ENCODE measurements around the gene CSTF2.
"Not testable (repeated sequence)": the region's sequence is repeated elsewhere in the genome, so short reads cannot be mapped to it uniquely, and the experiment has no call there.

CSTF2 gene, protein sequence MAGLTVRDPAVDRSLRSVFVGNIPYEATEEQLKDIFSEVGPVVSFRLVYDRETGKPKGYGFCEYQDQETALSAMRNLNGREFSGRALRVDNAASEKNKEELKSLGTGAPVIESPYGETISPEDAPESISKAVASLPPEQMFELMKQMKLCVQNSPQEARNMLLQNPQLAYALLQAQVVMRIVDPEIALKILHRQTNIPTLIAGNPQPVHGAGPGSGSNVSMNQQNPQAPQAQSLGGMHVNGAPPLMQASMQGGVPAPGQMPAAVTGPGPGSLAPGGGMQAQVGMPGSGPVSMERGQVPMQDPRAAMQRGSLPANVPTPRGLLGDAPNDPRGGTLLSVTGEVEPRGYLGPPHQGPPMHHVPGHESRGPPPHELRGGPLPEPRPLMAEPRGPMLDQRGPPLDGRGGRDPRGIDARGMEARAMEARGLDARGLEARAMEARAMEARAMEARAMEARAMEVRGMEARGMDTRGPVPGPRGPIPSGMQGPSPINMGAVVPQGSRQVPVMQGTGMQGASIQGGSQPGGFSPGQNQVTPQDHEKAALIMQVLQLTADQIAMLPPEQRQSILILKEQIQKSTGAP

DNA sequence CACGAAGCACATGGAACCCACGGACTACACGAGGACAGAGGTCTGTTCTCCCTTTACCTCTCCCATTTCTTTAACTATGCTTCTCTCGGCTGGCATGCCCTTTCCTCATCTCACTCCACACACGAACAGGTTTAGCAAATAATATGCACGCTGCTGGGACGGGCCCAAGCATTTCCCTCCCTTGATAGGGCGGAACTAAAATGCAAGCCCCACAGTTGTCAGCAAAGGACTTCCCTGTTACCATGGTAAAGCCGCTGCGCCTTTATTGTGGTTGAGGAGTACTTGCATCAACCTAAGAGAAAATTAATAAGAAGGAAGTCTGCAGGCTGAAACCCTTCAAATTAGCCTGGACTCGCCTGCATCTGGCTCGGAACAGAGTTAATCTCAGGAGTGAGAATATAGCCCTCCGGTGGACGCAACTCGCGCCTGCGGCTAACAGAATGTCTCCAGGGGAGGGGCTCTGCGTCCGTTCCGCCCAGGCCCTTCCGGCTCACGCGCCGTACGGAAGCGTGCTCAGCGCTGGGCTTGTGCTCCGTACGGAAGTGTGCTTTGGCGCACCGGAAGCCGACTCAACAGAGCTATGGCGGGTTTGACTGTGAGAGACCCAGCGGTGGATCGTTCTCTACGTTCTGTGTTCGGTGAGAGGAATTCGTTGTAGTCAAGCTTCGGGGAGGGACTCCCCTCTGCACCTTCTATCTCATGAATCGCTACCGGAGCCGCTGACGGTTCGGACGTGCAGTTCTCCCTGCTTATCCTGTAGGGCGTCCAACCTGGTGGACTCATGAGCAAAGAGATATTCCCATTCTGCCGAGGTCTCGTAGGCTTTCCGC, at the start of gene CSTF2:
CSTF2 (plus strand) TSS at position 555 of the 830 bp plus-strand sequence; CDS start at position 581, 26 bp downstream.
- DNase-seq (ENCODE audit: low read depth) = peak; percentile 86

DNA sequence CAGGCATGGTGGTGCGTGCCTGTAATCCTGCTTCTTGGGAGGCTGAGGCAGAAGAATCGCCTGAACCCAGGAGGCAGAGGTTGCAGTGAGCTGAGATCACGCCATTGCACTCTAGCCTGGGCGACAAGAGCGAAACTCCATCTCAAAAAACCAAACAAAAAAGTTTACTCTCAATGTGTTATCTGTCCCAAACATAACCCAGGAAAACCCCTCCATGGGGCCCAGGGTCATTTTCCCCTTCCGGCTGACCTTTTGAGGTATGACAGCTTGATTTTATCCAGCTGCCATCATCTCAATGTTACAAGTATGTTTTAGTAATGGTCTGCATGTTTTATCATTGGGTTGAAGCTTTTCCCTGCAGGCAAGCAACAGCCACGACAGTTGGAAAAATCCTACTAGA, 23.8 kb upstream of the CSTF2 start:
- not testable (repeated sequence) for DNase-seq (ENCODE audit: low read depth)

DNA sequence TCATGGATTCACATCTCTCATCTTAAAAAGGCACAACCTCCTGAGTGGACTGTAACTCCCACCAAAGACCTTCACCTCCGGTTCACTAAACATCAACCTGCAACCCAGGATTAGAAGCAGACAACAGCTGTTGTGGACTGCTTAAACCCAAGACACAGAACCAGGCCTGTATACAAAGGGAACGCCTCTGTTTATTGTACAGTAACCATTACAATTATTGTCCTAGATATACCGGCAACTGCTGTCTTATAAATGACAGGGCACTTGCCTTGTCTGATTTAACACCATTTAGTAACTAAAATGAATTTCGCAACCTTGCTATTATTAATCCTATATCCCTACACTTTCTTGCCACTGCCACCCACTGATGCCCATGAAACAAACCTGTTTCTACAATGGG, 22.8 kb upstream of the CSTF2 start:
- DNase-seq (ENCODE audit: low read depth) = no peak

- DNase-seq (ENCODE audit: low read depth) = no peak
These were observed 21.5 kb upstream of the CSTF2 start for GRCh38 chrX:100798484-100799214.

DNA sequence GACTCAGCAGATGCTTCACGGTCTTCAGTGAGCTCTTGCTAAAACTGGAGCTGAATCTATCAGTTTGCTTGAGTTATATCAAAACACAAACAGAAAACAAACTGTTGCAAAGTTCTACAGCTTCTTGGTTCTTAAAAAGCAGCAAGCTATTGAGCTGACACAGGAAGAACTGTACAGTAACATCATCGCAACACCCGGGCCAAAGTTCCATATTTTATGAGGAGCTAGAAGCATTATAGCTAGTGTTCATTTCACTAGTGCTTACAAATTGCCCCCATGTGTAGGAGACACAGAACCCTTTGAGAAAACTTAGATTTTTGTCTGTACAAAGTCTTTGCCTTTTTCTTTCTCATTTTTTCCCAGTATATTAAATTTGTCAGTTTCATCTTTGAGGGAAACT, 17.3 kb upstream of the CSTF2 start:
- DNase-seq (ENCODE audit: low read depth) = no peak

DNA sequence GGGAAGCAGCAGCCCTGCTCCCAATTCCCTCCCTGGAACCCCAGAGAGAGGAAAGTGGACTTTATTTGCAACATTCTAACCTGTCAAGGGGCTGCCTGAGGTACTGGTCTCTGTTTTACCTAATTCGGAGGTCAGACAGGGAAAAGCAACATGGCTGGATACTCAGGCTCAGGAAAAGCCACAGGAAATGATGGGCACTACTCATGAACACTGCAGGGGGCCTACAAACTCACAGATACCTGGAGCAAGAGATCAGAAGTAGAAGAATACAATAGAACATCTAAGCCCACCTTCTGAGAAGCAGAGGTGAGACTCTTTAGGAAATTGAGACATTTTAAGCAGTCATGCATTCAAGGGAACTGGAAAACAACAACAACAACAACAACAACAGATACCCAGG, 15.4 kb upstream of the CSTF2 start:
- DNase-seq (ENCODE audit: low read depth) = no peak

GRCh38 chrX:100808265-100808664, 11.9 kb upstream of the CSTF2 start:
- DNase-seq (ENCODE audit: low read depth) = not testable (repeated sequence)

GRCh38 chrX:100812216-100813158, 7.7 kb upstream of the CSTF2 start:
- DNase-seq (ENCODE audit: low read depth) = no peak

GRCh38 chrX:100817340-100817739, 2.9 kb upstream of the CSTF2 start:
- no peak for DNase-seq (ENCODE audit: low read depth)

DNA sequence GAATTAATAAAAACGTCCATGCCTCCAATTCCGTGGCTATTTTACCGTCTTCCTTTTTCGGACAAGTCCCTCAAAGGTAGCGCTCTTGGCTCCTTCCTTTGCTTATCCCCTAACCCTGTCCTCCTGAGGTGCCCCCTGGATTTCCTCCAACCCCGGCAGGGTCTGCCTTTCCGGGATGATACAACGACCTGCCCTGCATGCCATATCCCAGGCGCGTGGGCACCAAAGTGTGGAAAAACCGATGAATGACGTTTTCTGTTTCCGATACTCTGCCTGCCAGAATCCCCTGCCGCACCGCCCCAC, 706 bp upstream of the CSTF2 start:
- DNase-seq (ENCODE audit: low read depth) = no peak

- peak; percentile 77 for DNase-seq (ENCODE audit: low read depth)
These were observed 9.5 kb downstream of the CSTF2 start for GRCh38 chrX:100829730-100830129.

DNA sequence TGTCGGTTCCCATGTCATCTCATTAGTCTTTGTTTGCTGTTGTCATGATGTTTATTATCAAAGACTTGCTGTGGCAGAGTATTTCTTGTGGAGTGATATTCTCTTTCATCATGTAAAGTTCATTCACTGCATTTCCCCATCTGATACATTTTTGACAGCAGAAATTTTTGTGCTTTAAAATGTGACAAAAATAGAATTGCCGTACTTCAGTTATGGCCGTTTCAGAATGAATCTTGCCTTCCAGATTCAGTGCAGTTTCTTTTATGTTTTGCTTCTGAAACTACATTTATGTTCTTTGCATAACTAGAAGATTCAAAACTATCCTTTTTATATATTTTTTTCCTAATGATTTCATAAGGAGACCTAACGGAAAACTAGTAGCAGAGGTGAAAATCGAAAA, 10.0 kb downstream of the CSTF2 start:
- DNase-seq (ENCODE audit: low read depth) = no peak

DNA sequence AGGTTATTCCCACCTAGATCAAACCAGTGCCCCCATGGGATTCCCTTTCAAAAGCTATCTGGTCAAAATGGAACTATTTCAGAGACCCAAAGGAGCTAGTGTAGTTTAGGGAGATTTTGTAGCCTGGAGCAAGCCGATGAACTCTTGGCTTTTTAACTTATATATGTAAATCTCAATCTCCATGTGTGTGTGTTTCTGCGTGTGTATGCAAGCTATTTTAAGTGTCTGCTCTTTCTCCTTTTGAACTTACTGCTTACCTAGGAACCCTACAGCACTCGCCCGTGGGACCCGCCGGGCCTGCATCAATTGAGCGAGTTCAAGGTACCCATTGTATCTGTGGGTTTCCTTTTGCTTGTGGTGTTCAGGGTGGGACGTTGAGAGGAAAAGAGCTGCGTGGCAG, 10.4 kb downstream of the CSTF2 start:
- no peak for DNase-seq (ENCODE audit: low read depth)

DNA sequence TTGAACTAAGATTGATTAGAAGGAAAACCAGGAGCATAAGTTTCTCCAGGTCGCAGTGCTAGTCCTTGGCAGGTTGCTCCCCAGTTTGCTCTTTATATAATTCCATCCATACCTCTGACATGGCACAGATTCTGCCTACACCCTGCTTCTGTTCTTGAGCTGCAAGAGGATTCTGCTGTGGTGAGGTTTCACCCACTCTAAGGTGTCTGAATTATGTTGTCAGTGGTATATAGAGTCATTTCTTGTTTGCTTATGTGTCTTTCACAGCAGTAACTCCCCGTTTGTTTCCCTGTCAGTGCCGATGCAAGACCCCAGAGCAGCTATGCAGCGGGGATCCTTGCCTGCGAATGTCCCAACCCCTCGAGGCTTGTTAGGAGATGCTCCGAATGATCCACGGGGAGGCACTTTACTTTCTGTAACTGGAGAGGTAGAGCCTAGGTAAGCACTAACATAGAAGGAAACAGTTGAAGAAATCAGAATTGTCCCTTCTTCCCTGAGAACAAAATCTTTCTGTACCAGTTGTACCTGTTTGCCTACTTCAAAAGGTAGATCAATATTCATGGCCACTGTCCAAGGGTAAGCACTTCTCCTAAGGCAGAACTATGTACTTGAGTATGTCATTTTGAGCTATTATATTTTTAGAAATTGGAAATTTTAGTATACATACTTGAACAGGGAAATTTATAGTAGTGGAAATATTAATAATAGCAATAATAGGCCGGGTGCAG, 11.2 kb downstream of the CSTF2 start:
- no peak for DNase-seq (ENCODE audit: low read depth)

DNA sequence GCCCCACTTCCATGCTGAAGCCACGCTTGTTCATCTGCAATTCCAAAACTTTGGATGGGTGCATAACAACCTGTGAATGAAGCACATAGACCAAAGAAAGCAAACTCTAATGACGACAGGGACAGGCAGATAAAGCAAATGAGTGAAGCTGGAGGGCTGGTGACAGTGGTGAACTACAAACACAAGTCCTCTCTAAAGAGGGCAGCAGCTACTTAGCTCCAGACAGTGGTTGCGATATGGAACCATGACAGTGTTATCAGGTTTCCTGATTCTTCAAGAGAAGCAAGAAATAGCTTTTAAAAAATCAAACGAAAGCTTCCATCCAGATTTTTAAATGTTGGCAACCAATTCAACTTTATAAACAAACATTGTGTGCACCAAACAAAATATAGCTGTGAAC, 30.1 kb downstream of the CSTF2 start:
- DNase-seq (ENCODE audit: low read depth) = no peak

DNA sequence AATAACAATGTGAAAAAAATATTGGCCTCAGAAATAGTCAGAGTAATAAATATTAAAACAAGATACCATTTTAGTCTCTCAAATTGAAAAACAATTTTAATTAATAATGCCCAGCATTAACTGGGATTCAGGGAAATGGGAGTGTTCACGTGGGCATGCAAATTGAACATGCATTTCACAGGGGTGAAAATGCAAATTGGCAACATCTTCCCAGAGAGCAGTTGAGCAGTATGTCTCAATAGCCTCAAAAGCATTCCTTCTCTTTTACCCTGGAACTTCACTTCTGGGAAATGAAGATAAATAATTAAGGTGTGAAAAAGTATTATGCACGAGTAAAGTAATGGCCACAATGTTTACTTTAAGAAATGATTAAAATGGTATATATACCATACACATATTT, 32.6 kb downstream of the CSTF2 start:
- DNase-seq (ENCODE audit: low read depth) = no peak

- DNase-seq (ENCODE audit: low read depth) = no peak
These were observed 43.2 kb downstream of the CSTF2 start for GRCh38 chrX:100863326-100863864.

- DNase-seq (ENCODE audit: low read depth) = peak; percentile 45
These were observed 44.6 kb downstream of the CSTF2 start for GRCh38 chrX:100864657-100865391.

DNA sequence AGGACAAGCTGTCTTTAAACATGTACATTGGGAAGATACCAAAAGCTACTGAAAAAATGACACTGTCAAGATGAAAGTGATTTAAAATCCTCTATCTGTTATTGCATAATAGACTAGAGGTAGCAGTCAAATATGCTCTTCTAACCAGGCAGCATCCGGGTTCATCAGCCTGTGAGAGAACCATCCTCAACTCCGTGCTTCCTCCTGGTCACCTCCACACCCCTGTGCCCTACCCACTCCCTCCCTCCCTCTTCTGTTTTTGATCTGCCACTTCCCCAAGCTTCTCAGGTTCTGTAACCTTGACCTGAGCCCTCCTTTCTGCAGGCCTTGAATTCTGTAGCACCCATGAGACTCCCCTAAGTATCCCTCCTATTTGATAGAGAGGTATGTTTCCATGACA, 48.1 kb downstream of the CSTF2 start:
- DNase-seq (ENCODE audit: low read depth) = no peak

DNA sequence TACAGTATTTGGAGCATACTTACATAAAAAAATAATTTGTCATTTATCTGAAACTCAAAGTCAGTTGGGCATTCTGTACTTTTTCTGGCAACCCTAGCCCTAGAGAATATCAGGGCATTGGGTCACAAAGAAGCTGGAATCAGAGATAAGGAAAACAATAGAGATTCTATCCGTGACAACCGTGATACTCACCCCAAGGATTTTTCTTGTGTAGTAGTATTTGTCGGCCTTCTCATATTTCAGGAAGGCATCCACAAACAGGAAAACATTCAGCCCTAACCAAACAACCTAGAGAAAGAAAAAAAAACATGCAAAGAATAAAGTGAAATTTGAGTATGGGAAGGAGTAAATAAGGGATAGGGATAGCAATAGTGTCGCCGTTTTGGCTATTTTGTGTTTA, 50.3 kb downstream of the CSTF2 start:
- no peak for DNase-seq (ENCODE audit: low read depth)
